ENCODE results near the gene KANSL1L.

- TF ChIP-seq CTCF (IDR thresholded peaks at IDR 0.05; ENCODE audit: low read depth, low read length): no peak
- no peak for TF ChIP-seq EZH2phosphoT487 (IDR thresholded peaks at IDR 0.05; ENCODE audit: low read depth)
Observed at GRCh38 chr2:210132239-210132638, 39.0 kb downstream of the KANSL1L start.
